Liver (tissue), 3 donors: ENCODE results near the gene RFTN2.

ENCODE experiments used
- EGR1 ChIP-seq, 2 donors: IDR thresholded peaks; 2 replicates each; pipeline ENCODE4 v1.6.1; 2016 to 2018; ENCODE audit warnings: antibody characterized with exemption in 2 of 2, low read depth in 2 of 2
- GABPA ChIP-seq, 2 donors: IDR thresholded peaks in 1 of 2; conservative IDR thresholded peaks in 1 of 2; 2 replicates each; pipeline ENCODE4 v1.6.1; 2016; ENCODE audit warnings: antibody characterized with exemption in 2 of 2, mild to moderate bottlenecking in 1 of 2, moderate library complexity in 1 of 2
- HNF4G ChIP-seq: IDR thresholded peaks from 2 replicates; pipeline ENCODE4 v1.6.1; 2016; ENCODE audit warnings: antibody characterized with exemption
- JUND ChIP-seq, 2 donors: IDR thresholded peaks; 2 replicates each; pipeline ENCODE4 v1.6.1; 2016; ENCODE audit warnings: antibody characterized with exemption in 2 of 2
- RAD21 ChIP-seq, 2 donors: IDR thresholded peaks; 2 replicates each; pipeline ENCODE4 v1.6.1; 2016; ENCODE audit warnings: antibody characterized with exemption in 2 of 2, mild to moderate bottlenecking in 2 of 2
- REST ChIP-seq: IDR thresholded peaks from 2 replicates; pipeline ENCODE4 v1.6.1; 2016; ENCODE audit warnings: antibody characterized with exemption, mild to moderate bottlenecking
- RXRA ChIP-seq, 2 donors: IDR thresholded peaks; 2 replicates each; pipeline ENCODE4 v1.6.1; 2017 to 2018; ENCODE audit warnings: antibody characterized with exemption in 2 of 2, mild to moderate bottlenecking in 1 of 2
- SP1 ChIP-seq: IDR thresholded peaks from 2 replicates; pipeline ENCODE4 v1.6.1; 2018; ENCODE audit warnings: antibody characterized with exemption, mild to moderate bottlenecking
- YY1 ChIP-seq: IDR thresholded peaks from 2 replicates; pipeline ENCODE4 v1.6.1; 2016; ENCODE audit warnings: antibody characterized with exemption, mild to moderate bottlenecking
- ZBTB33 ChIP-seq: IDR thresholded peaks from 2 replicates; pipeline ENCODE4 v1.6.1; 2016; ENCODE audit warnings: antibody characterized with exemption
- TF ChIP-seq, protein P1 (sequence below): fragments of 150-350 bp; IDR thresholded peaks from 2 replicates; pipeline ENCODE4 v1.5.1; 2017; ENCODE audit warnings: improper control_type of control experiment, low read depth, low read length; ENCODE audit not compliant: missing input control
- donor health status: healthy.
- donor health status: healthy.

DNA sequence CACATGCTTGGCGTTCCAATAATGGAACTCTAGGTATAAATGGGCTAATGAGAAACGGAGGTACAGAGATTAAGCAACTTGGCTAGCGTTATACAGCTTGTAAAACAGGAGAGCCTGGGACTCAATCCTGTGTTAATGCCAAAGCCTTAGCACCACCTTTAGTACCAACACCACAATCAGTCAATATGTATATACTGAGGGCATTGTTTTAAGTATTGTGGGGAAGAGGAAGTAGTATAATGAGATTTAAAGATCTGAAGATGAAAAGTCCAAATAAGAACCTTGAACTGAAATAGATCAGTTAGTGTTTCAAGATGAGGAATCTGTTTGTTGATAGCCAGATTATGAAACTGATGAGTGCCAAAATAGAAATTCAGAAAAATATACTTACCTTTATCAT is 37.9 kb upstream of the RFTN2 start:
- TF ChIP-seq, protein P1, sequence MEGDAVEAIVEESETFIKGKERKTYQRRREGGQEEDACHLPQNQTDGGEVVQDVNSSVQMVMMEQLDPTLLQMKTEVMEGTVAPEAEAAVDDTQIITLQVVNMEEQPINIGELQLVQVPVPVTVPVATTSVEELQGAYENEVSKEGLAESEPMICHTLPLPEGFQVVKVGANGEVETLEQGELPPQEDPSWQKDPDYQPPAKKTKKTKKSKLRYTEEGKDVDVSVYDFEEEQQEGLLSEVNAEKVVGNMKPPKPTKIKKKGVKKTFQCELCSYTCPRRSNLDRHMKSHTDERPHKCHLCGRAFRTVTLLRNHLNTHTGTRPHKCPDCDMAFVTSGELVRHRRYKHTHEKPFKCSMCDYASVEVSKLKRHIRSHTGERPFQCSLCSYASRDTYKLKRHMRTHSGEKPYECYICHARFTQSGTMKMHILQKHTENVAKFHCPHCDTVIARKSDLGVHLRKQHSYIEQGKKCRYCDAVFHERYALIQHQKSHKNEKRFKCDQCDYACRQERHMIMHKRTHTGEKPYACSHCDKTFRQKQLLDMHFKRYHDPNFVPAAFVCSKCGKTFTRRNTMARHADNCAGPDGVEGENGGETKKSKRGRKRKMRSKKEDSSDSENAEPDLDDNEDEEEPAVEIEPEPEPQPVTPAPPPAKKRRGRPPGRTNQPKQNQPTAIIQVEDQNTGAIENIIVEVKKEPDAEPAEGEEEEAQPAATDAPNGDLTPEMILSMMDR: no peak
- TF ChIP-seq RXRA (IDR thresholded peaks at IDR 0.05) (no peak), GABPA (IDR thresholded peaks at IDR 0.05 in 1 of 2, conservative IDR thresholded peaks at IDR 0.05 in 1 of 2) (no peak), JUND (IDR thresholded peaks at IDR 0.05) (no peak), REST (no peak), RAD21 (IDR thresholded peaks at IDR 0.05) (no peak), YY1 (no peak), SP1 (no peak), ZBTB33 (no peak), EGR1 (IDR thresholded peaks at IDR 0.05; ENCODE audit: low read depth in 2 of 2) (no peak), HNF4G (no peak)
